WI38 (cell line): ENCODE measurements around the gene GJC3.

Experiments used
- H3K4me3 ChIP-seq: 2 replicates; pipeline ENCODE4 v1.5.1; 2011; ENCODE audit warnings: low read depth, mild to moderate bottlenecking, control low read depth, low read length
- CTCF ChIP-seq: IDR thresholded peaks from 2 replicates; pipeline ENCODE4 v1.5.1; 2012; ENCODE audit warnings: low read depth, mild to moderate bottlenecking, control low read depth, low read length

GJC3 gene

DNA sequence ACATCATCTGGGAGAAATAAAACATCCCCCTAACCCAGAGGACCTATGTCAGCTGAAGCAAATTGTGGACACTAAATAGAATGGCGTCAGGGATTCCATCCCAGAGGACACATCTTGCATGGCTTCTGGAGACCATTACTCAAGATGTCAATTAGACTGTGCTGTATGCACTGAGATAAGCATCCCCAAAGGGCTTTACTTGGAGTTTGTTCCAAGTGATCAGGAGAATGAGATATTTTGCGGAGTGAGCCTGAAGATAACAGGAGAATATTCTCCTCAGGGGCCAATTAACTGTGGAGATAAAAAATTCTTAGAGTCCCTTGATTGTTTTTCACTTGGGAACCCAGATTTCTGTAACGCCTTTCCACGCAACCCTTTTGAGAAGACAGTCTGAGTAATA is 48.0 kb downstream of the GJC3 start:
- TF ChIP-seq CTCF: no peak
- no peak overlapping the region for H3K4me3 ChIP-seq

- no peak within 1 kb of the TSS for H3K4me3 ChIP-seq
Observed at GRCh38 chr7:99876933-99877332, 52.5 kb downstream of the GJC3 start, which contains the start of gene OR2AE1. OR2AE1 (minus strand) TSS chr7:99877033; CDS start chr7:99877033, 0 bp downstream.

DNA sequence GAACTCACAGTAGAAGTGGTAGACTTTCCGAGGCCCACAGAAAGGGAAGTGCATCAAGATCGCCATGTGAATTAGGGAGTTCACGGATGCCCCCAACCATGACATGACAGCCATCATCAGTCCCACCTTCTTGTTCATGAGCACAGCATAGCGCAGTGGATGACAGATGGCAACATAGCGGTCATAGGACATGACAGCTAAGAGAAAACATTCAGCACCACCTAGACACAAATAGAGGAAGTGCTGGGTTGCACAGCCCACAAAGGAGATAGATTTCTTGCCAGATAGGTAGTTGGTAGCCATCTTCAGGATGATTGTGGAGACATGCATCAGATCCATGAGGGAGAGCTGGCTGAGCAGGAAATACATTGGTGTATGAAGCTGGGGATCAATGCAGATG is 52.9 kb downstream of the GJC3 start:
- H3K4me3 ChIP-seq: no peak overlapping the region
- TF ChIP-seq CTCF: no peak

More at GRCh38 chr7:99876933-99877332, 52.5 kb downstream of the GJC3 start, which contains the start of gene OR2AE1:
- TF ChIP-seq CTCF: no peak
